ENCODE results near the gene DEK. TPM values are rescaled to one million over a fixed set of nuclear protein-coding genes. Genes with fewer than 3 reads are reported as not detected.

Gene DEK
- total RNA-seq, 1 donor from 2014 or later, result 64.9 TPM

- H3K4me1 ChIP-seq, result no peaks in the 10 kb centered on the region
- H3K27me3 ChIP-seq, result no peaks in the 10 kb centered on the region
- ATAC-seq, result no peak
- no peak for DNase-seq
- no peak overlapping the region for H3K27ac ChIP-seq
- no peaks in the 10 kb centered on the region for H3K9me3 ChIP-seq
- intact Hi-C loops (cut with DNase I), result no loop called here
- peaks cover 67% of the 10 kb centered on the region for H3K36me3 ChIP-seq
- no peak for TF ChIP-seq CTCF (IDR thresholded peaks at IDR 0.05)
- no peak overlapping the region for H3K4me3 ChIP-seq
Measured at GRCh38 chr6:18247002-18247401, 17.3 kb downstream of the DEK start.

- Histone ChIP-seq H3K36me3 (peaks cover 63% of the 10 kb centered on the region), H3K27me3 (no peaks in the 10 kb centered on the region), H3K4me3 (no peak overlapping the region), H3K9me3 (no peaks in the 10 kb centered on the region), H3K27ac (no peak overlapping the region), H3K4me1 (no peaks in the 10 kb centered on the region)
- intact Hi-C loops (cut with DNase I), result no loop called here
- TF ChIP-seq CTCF (IDR thresholded peaks at IDR 0.05), result no peak
- ATAC-seq, result no peak
- DNase-seq, result no peak
Measured at GRCh38 chr6:18246205-18246604, 18.1 kb downstream of the DEK start.

GRCh38 chr6:18245642-18246041 lies 18.7 kb downstream of the DEK start:
- ATAC-seq, result no peak
- no peaks in the 10 kb centered on the region for H3K9me3 ChIP-seq
- no peaks in the 10 kb centered on the region for H3K4me1 ChIP-seq
- intact Hi-C loops (cut with DNase I), result no loop called here
- peaks cover 61% of the 10 kb centered on the region for H3K36me3 ChIP-seq
- no peak overlapping the region for H3K4me3 ChIP-seq
- no peak for TF ChIP-seq CTCF (IDR thresholded peaks at IDR 0.05)
- H3K27ac ChIP-seq, result no peak overlapping the region
- DNase-seq, result no peak
- no peaks in the 10 kb centered on the region for H3K27me3 ChIP-seq

GRCh38 chr6:18245079-18245478 lies 19.3 kb downstream of the DEK start:
- H3K36me3 ChIP-seq, result peaks cover 60% of the 10 kb centered on the region
- no peak for TF ChIP-seq CTCF (IDR thresholded peaks at IDR 0.05)
- H3K27me3 ChIP-seq, result no peaks in the 10 kb centered on the region
- ATAC-seq (no peak), DNase-seq (no peak)
- H3K27ac ChIP-seq, result no peak overlapping the region
- no peak overlapping the region for H3K4me3 ChIP-seq
- H3K4me1 ChIP-seq, result no peaks in the 10 kb centered on the region
- no peaks in the 10 kb centered on the region for H3K9me3 ChIP-seq
- intact Hi-C loops (cut with DNase I), result no loop called here

- intact Hi-C loops (cut with DNase I), result no loop called here
- peaks cover 52% of the 10 kb centered on the region for H3K36me3 ChIP-seq
Measured at GRCh38 chr6:18244251-18244650, 20.1 kb downstream of the DEK start.

More at GRCh38 chr6:18244251-18244650, 20.1 kb downstream of the DEK start:
- H3K27ac ChIP-seq, result no peak overlapping the region
- H3K4me1 ChIP-seq, result no peaks in the 10 kb centered on the region
- ATAC-seq (no peak), DNase-seq (no peak)
- TF ChIP-seq CTCF (IDR thresholded peaks at IDR 0.05), result no peak
- no peaks in the 10 kb centered on the region for H3K27me3 ChIP-seq
- H3K4me3 ChIP-seq, result no peak overlapping the region
- H3K9me3 ChIP-seq, result no peaks in the 10 kb centered on the region
